ENCODE data around the gene SLC17A5. TPM values are rescaled to one million over a fixed set of nuclear protein-coding genes. Genes with fewer than 3 reads are reported as not detected.

Gene SLC17A5
- total and polyA plus RNA-seq, 9 of the 15 experiments (the other 6 are each of a cell fraction or from before 2014, with no cell fraction given) = 1.3 to 7.2 (median 3.4) TPM

- no peak for TF ChIP-seq SNRNP70 (optimal IDR thresholded peaks at IDR 0.05; ENCODE audit: low read depth, low read length)
- TF ChIP-seq ZNF197 (CRISPR knock-in tag; IDR thresholded peaks at IDR 0.05; ENCODE audit: low read depth) = 0 out of 2 replicates have a peak, but pooled peaks have one; percentile 42
- TF ChIP-seq FOSL1 (tag; conservative IDR thresholded peaks at IDR 0.05) = peak; percentile 26; the same call in 1 of the 2 replicates
- TF ChIP-seq BRD4 (IDR thresholded peaks at IDR 0.05) = no peak
- no peak; the same call in 1 of the 2 replicates for TF ChIP-seq ZNF431 (CRISPR knock-in tag; IDR thresholded peaks at IDR 0.05)
- no peak for TF ChIP-seq ZNF518B (CRISPR knock-in tag; IDR thresholded peaks at IDR 0.05)
- no peak for TF ChIP-seq CCAR2 (IDR thresholded peaks at IDR 0.05; ENCODE audit: low read depth, low read length)
- TF ChIP-seq ZBTB12 (CRISPR knock-in tag; IDR thresholded peaks at IDR 0.05) = 0 out of 2 replicates have a peak, but pooled peaks have one; percentile 21
- TF ChIP-seq ZNF134 (CRISPR knock-in tag; conservative IDR thresholded peaks at IDR 0.05) = no peak
- no peak for TF ChIP-seq E2F8 (IDR thresholded peaks at IDR 0.05; ENCODE audit: low read depth, partially characterized antibody)
- TF ChIP-seq MYNN (IDR thresholded peaks at IDR 0.05) = peak; percentile 35; the same call in 1 of the 2 replicates
- TF ChIP-seq MYNN (CRISPR knock-in tag; IDR thresholded peaks at IDR 0.05) = no peak
- no peak for TF ChIP-seq HDGF (IDR thresholded peaks at IDR 0.05)
- no peak for TF ChIP-seq ZC3H11A (IDR thresholded peaks at IDR 0.05; ENCODE audit: low read depth, low read length)
- no peak for TF ChIP-seq HDAC3 (IDR thresholded peaks at IDR 0.05; ENCODE audit: borderline replicate concordance, partially characterized antibody)
- no peak for TF ChIP-seq CBFA2T2 (conservative IDR thresholded peaks at IDR 0.05)
- TF ChIP-seq CREB3L1 (IDR thresholded peaks at IDR 0.05; ENCODE audit: borderline replicate concordance, low read depth) = peak; percentile 86
- no peak for TF ChIP-seq EWSR1 (IDR thresholded peaks at IDR 0.05; ENCODE audit: borderline replicate concordance, low read depth, partially characterized antibody)
Observed at GRCh38 chr6:73653571-73654424, at the start of gene SLC17A5 (continued).

Data from K562 (cell line).